CD4-positive, alpha-beta T cell (primary cell): ENCODE results near the gene BTBD9. TPM values are rescaled to one million over a fixed set of nuclear protein-coding genes. Genes with fewer than 3 reads are reported as not detected.

Experiments
- ATAC-seq: fragments of 200-7000 bp; cut with Tn5 transposase; one replicate; pipeline ENCODE4 v1.10.0; 2022; ENCODE audit warnings: mild to moderate bottlenecking; ENCODE audit not compliant: poor library complexity
- CTCF ChIA-PET: fragments of 350-600 bp; sonication (Branson Sonifier 250); formaldehyde crosslinking; loops from one replicate; lab custom pipeline; 2021; ENCODE audit warnings: antibody characterized with exemption, inconsistent platforms; lab: Charles Lee
- POLR2A ChIA-PET: fragments of 350-600 bp; sonication (Branson Sonifier 250); formaldehyde crosslinking; loops from one replicate; lab custom pipeline; 2021; ENCODE audit warnings: antibody characterized with exemption, inconsistent platforms; lab: Charles Lee
- DNase-seq, 14 experiments: peaks; one replicate each; pipeline ENCODE4 v3.0.0-alpha.2; 2013 to 2020; ENCODE audit warnings: mixed read lengths in 2 of 14
- H3K27ac ChIP-seq, 2 donors: one replicate each; pipeline versions ENCODE4 v1.5.1 to v1.7.0; 2013; ENCODE audit warnings: low read length in 2 of 2, low read depth in 1 of 2, mild to moderate bottlenecking in 1 of 2
- H3K27me3 ChIP-seq, 2 experiments: 1 replicate in 1 of 2; 2 replicates in 1 of 2; pipeline versions ENCODE4 v1.6.1 to v1.7.0; 2013; ENCODE audit warnings: low read length in 2 of 2, control low read depth in 1 of 2, mild to moderate bottlenecking in 1 of 2, moderate library complexity in 1 of 2; ENCODE audit not compliant: insufficient read depth in 2 of 2, control insufficient read depth in 1 of 2
- H3K36me3 ChIP-seq: one replicate; pipeline ENCODE4 v1.6.1; 2013; ENCODE audit warnings: low read length, control low read depth; ENCODE audit not compliant: insufficient read depth
- H3K4me1 ChIP-seq: one replicate; pipeline ENCODE4 v1.6.1; 2013; ENCODE audit warnings: low read length, control low read depth; ENCODE audit not compliant: insufficient read depth
- H3K4me3 ChIP-seq: one replicate; pipeline ENCODE4 v1.5.1; 2013; ENCODE audit warnings: mild to moderate bottlenecking, low read length, moderate library complexity
- H3K9me3 ChIP-seq, 2 experiments: 1 replicate in 1 of 2; 2 replicates in 1 of 2; pipeline versions ENCODE4 v1.6.1 to v1.7.0; 2013; ENCODE audit warnings: low read length in 2 of 2, mild to moderate bottlenecking in 2 of 2, control low read depth in 1 of 2, moderate library complexity in 1 of 2; ENCODE audit not compliant: control insufficient read depth in 1 of 2, insufficient read depth in 1 of 2
- H3K27ac Mint-ChIP-seq: one replicate; pipeline ENCODE4 v1.8.0; 2020; ENCODE audit warnings: mixed read lengths
- H3K27me3 Mint-ChIP-seq: one replicate; pipeline ENCODE4 v1.8.0; 2021; ENCODE audit warnings: mixed read lengths
- H3K36me3 Mint-ChIP-seq: one replicate; pipeline ENCODE4 v1.8.0; 2021; ENCODE audit warnings: low read depth, mixed read lengths
- H3K4me1 Mint-ChIP-seq: one replicate; pipeline ENCODE4 v1.8.0; 2021; ENCODE audit warnings: low read depth, mixed read lengths
- H3K4me3 Mint-ChIP-seq: one replicate; pipeline ENCODE4 v1.8.0; 2020; ENCODE audit warnings: mild to moderate bottlenecking, mixed read lengths
- H3K9me3 Mint-ChIP-seq: one replicate; pipeline ENCODE4 v1.8.0; 2020; ENCODE audit warnings: mixed read lengths
- CTCF ChIP-seq: fragments of 200-600 bp; IDR thresholded peaks from one replicate; pipeline ENCODE4 v1.8.0; 2022; ENCODE audit warnings: antibody characterized with exemption, mild to moderate bottlenecking
- intact Hi-C, 2 experiments: fragments of 100-400 bp; cut with DNase I in 1 of 2; cut with micrococcal nuclease in 1 of 2; formaldehyde crosslinking; loops; one replicate each; pipeline versions ENCODE4 v1.15.1 to v1.9.0; 2023 to 2025; cut with DNase I, micrococcal nuclease
- total RNA-seq, 174 experiments: library from RNA in 2 of 174; stranded (reverse) in 2 of 174; gene quantifications; one replicate each; pipeline ENCODE4 v1.2.3 and lab custom pipeline; 2021 to 2026

Gene BTBD9
- total RNA-seq, 2 experiments from 2014 or later: 58.7 to 59.3 TPM

- no peaks in the 10 kb centered on the region for H3K4me1 Mint-ChIP-seq
- Histone ChIP-seq H3K4me1 (no peaks in the 10 kb centered on the region), H3K9me3 (no peaks in the 10 kb centered on the region), H3K36me3 (no peaks in the 10 kb centered on the region), H3K4me3 (no peak overlapping the region), H3K27ac (no peak overlapping the region), H3K27me3 (no peaks in the 10 kb centered on the region)
- ChIA-PET CTCF (no interaction called here), POLR2A (no interaction called here)
- no peak overlapping the region for H3K4me3 Mint-ChIP-seq
- no peaks in the 10 kb centered on the region for H3K27me3 Mint-ChIP-seq
- intact Hi-C loops: no loop called here
- DNase-seq (no peak), ATAC-seq (no peak)
- H3K27ac Mint-ChIP-seq: no peak overlapping the region
- TF ChIP-seq CTCF: no peak
- peaks cover 2% of the 10 kb centered on the region for H3K9me3 Mint-ChIP-seq
- H3K36me3 Mint-ChIP-seq: peaks cover 27% of the 10 kb centered on the region
Measured at GRCh38 chr6:38470548-38470947, 169.2 kb downstream of the BTBD9 start.

DNA sequence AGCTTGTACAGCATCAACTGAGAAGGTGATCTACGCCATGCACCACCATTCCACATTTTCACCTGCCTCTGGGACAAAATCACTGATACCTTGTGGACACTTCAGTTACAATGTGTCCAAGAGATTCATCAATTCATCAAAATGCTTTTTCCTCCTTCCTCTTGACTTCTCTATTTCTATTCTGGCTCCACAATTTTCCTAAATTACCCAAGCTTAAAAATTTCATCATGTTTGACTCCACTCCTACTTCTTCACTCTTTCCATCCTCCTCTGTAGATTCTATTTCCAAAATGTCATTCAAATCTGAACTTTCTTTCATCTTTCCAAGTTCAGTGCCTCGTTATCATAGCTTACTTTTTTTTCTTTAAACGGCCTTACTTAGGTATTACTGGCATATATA, 172.2 kb downstream of the BTBD9 start:
- H3K9me3 ChIP-seq: peaks cover 0 to 9% of the 10 kb centered on the region in 2 experiments
- no peak for TF ChIP-seq CTCF
- DNase-seq (no peak), ATAC-seq (no peak)
- POLR2A ChIA-PET: no interaction called here
- no peaks in the 10 kb centered on the region for H3K4me1 Mint-ChIP-seq
- H3K27me3 ChIP-seq: no peaks in the 10 kb centered on the region
- no peaks in the 10 kb centered on the region for H3K36me3 ChIP-seq
- no peak overlapping the region for H3K4me3 ChIP-seq
- peaks cover 37% of the 10 kb centered on the region for H3K36me3 Mint-ChIP-seq
- H3K4me3 Mint-ChIP-seq: no peak overlapping the region
- CTCF ChIA-PET: interaction anchor here (1.5 kb wide), 1 partner anchor 26 kb away, joined by 4 read pairs; no protein-coding TSS in a partner anchor
- no peaks in the 10 kb centered on the region for H3K4me1 ChIP-seq
- H3K27ac ChIP-seq: no peak overlapping the region
- H3K9me3 Mint-ChIP-seq: peaks cover 2% of the 10 kb centered on the region
- no peaks in the 10 kb centered on the region for H3K27me3 Mint-ChIP-seq
- intact Hi-C loops: no loop called here
- H3K27ac Mint-ChIP-seq: no peak overlapping the region

GRCh38 chr6:38460186-38460585, 179.5 kb downstream of the BTBD9 start:
- no peaks in the 10 kb centered on the region for H3K27me3 Mint-ChIP-seq

More at GRCh38 chr6:38460186-38460585, 179.5 kb downstream of the BTBD9 start:
- Histone ChIP-seq H3K27me3 (no peaks in the 10 kb centered on the region), H3K9me3 (peaks cover 0 to 7% of the 10 kb centered on the region in 2 experiments), H3K27ac (no peak overlapping the region), H3K36me3 (no peaks in the 10 kb centered on the region), H3K4me1 (no peaks in the 10 kb centered on the region), H3K4me3 (no peak overlapping the region)
- no peak overlapping the region for H3K4me3 Mint-ChIP-seq
- peaks cover 28% of the 10 kb centered on the region for H3K36me3 Mint-ChIP-seq
- no peaks in the 10 kb centered on the region for H3K4me1 Mint-ChIP-seq
- DNase-seq: no peak
- no peaks in the 10 kb centered on the region for H3K9me3 Mint-ChIP-seq
- no peak for ATAC-seq
- intact Hi-C loops: no loop called here
- ChIA-PET CTCF (no interaction called here), POLR2A (no interaction called here)
- TF ChIP-seq CTCF: no peak
- H3K27ac Mint-ChIP-seq: no peak overlapping the region
